ENCODE results near the gene TNK1.

The TNK1 gene

DNA sequence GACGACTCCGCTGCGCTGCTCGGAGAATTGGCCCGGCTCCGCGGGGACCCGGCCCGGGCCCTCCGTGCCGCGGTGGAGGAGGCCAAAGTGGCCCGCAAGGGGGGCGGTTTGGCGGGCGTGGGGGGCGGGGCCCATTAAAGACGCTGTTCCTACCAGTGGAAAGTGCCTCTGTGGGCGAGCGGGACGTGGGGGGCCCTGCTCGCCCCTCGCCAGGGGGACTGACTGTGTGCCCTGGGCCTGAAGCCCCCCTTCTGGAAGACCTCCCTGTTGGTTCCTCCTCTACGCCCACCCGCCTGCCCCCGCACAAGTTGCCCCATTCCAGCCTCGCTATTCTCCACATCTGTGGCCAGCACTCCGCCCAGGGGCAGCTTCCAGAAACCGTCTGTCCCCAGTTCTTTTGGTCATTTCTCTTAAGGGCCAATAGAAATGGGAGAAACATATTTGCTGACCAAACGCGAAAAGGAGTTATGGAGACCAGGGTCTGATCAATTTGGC lies 56.5 kb downstream of the TNK1 start:
- no peak for DNase-seq

DNA sequence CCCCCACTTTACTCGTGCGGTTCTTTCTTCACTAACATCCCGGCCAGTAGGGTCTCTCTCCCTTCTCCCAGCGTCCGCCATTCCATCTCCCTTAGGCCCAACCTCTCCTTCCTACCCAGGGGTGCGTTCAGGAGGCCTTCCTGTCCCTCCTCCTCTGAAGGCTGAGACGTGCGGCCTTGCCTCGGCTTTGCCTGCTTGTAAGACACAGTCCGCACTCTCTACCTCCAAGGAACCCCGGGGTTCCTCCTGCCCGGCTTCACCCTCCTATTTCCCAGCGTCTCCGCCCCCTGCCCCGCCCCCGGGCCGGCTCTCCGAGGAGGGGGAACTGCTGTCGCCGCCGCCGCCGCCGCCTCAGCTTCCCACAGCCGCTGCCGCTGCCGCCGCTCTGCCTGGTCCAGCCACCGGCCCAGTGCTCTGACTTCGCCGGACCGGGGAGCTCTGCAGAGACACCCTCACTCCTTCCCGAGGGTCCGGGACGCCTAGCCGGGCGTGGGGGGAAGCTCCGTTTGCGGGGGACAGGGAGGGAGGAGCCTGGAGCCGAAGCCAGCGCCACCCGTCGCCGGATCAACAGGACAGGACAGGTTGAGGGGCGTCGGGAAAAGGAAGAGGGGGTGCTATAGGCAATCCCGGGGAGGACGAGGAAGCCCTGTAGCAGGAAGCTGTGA lies 57.2 kb downstream of the TNK1 start:
- no peak for DNase-seq

DNA sequence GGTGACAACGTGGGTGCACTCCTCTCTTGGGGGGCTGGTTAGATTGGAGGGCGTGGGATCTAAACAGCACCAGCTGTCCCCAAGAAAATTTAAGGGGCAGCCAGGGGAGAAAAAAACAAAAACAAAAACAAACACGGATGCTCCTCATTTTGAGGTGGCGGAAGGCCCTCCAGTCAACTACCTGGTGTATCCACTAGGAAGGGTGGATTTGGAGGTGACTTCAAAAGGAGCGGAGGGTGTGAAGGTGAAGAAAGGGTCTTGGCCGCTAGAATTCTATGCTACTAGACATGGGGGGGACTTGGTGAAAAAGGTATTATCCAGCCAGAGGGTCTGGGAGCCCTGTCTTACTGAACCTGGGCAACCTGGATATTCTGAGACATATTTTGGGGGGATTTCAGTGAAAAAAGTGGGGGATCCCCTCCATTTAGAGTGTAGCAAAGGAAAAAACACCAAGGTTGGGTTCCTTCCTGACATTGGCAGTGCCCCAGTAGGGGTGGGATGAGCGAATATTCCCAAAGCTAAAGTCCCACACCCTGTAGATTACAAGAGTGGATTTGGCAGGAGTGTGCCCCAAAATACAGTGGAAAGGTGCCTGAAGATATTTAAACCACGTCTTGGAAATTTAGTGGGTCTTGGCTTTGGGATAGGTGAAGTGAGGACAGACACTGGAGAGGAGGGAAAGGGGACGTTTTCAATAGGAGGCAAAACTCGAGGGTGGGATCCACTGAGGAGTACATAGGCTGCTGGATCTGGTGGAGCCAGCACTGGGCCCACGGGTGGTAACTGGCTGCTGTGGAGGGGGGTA lies 58.0 kb downstream of the TNK1 start:
- no peak for DNase-seq

All from NCI-H1417 treated with DMSO at 0.1 percent for 48 hours (cell line).